Left kidney (tissue), 2 donors: ENCODE measurements around the gene UGT2B10. TPM values are rescaled to one million over a fixed set of nuclear protein-coding genes. Genes with fewer than 3 reads are reported as not detected.

Experiments
- DNase-seq: peaks from one replicate; pipeline ENCODE4 v3.0.0-alpha.2; 2013
- polyA plus RNA-seq: library from polyadenylated mRNA; unstranded; fragments of 120-200 nt; gene quantifications from one replicate; pipeline ENCODE4 v1.2.1, GENCODE V29; 2013; ENCODE audit not compliant: insufficient read length

The UGT2B10 gene
- polyA plus RNA-seq, 1 donor = not detected

GRCh38 chr4:68871809-68872642, 56.2 kb downstream of the UGT2B10 start:
- DNase-seq = no peak

DNA sequence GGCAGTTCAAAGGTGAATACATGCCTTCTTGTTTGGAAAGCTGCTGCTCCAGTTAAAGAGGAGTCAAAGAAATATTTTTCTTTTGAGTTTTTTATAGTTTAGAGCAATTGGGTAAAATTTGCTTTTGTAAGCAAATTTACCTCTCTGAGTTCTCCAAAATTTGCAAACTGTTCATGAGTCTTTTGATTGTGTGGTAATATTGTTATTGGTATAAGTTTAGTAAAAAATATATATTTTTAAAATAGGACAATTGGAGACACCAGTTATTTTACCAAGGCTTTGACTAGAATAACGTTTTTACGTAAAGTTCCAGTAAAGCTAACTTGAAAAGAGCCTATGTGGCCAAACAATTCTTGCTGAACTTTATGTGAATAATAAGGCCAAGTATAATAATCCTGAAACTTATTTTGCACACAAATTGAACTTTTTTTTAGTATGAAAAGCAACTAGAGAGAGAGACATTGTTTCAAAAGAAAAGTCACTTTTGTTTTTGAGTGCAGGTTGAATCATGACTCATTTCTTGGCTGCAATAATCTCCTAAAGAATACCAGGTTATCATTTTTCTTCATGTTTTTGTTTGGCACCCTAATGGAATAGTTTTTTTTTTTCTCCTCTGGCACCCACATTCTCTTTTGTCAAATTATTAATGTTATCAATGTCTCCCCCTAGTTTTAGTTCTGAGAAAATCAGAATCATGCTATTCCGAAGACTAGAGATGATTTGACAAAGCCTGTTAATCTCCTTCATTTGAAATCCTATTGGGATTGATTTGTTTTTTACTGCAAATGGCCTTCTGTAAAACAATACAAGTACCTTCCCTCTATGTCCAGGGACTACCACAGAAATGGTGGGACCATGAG, 57.1 kb downstream of the UGT2B10 start:
- no peak for DNase-seq

DNA sequence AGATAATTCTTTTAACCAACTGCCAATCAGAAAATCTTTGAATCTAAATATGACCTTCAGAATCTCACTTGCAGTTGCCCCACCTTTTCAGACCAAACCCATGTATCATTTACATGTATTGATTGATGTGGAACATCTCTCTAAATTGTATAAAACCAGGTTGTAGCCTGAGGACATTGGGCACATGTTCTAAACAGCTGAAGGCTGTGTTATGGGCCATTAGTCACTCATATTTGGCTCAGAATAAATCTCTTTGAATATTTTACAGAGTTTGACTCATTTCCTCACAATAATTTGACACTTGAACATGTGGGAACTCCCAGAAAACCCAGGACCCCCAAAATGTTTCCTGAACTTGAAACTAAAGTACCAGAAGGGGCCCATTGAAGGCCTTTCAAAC, 58.7 kb downstream of the UGT2B10 start:
- no peak for DNase-seq

DNA sequence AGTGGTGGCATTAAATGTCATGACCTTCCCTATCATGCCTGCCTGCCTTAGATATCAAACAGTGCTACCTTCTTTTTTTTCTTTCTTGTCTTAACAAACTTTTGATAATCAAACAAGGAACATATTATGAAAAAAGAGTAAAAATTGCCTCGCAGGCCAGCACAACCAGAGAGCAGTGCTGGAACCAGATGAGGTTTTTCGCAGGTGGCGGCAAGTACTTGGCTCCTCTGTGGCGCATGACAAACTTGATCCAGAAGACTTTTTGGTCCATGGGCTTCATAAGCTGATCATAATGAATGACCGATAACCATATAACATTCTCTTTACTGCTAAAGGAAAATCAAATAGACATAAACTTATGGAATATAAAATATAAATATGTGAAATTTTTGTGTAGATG, 61.8 kb downstream of the UGT2B10 start:
- no peak for DNase-seq

DNA sequence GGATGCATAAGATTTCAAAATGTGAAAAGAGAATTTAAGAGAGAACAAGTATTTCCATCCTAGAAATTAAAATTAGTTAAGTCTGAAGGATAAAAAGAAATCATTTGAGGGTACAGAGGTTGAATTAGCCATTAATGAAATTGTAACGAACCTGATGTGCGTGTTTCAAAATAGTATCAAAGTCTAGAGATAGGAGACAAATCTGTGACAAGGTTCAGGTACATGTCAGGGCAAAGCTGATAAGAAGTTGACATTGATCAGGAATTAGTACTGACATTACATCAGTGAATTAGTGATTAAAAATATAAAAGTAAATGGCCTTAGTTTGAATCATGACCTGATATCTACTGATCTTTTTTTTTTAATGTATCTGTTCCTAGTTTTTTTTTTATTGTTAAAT, 62.3 kb downstream of the UGT2B10 start:
- no peak for DNase-seq

Other genes with a start within 250 kb of the UGT2B10 start
- gene UGT2B17, start 239.7 kb upstream of the UGT2B10 start, polyA plus RNA-seq = 0.15 TPM
- gene UGT2B15, start 145.3 kb upstream of the UGT2B10 start, polyA plus RNA-seq = 0.07 TPM
- 63.1 TPM for gene UGT2A3, start 135.8 kb downstream of the UGT2B10 start, polyA plus RNA-seq